Coronary artery (tissue), 2 donors: Measurements from ENCODE around the gene DEFB132.

Experiments
- DNase-seq: peaks from one replicate; pipeline ENCODE4 v3.0.0-alpha.2; 2017; ENCODE audit warnings: low spot score
- H3K27ac ChIP-seq, 2 donors: fragments of 200-600 bp; sonication (generic); one replicate each; pipeline ENCODE4 v1.5.1; 2016 to 2019
- H3K4me3 ChIP-seq: fragments of 200-600 bp; sonication (generic); 2 replicates; pipeline ENCODE4 v1.5.1; 2016; ENCODE audit warnings: mild to moderate bottlenecking, moderate library complexity
- CTCF ChIP-seq: fragments of 200-600 bp; sonication (generic); IDR thresholded peaks from one replicate; pipeline ENCODE4 v1.5.1; 2019; ENCODE audit warnings: antibody characterized with exemption

The DEFB132 gene

GRCh38 chr20:273884-274283 lies 16.4 kb downstream of the DEFB132 start:
- no peak overlapping the region for H3K27ac ChIP-seq
- no peak overlapping the region for H3K4me3 ChIP-seq
- TF ChIP-seq CTCF, result no peak
- no peak for DNase-seq

GRCh38 chr20:275791-276190 lies 18.3 kb downstream of the DEFB132 start:
- no peak overlapping the region for H3K27ac ChIP-seq
- no peak overlapping the region for H3K4me3 ChIP-seq
- TF ChIP-seq CTCF, result no peak
- no peak for DNase-seq

- TF ChIP-seq CTCF, result no peak
Measured at GRCh38 chr20:276620-277495, 19.3 kb downstream of the DEFB132 start.

GRCh38 chr20:277496-277781 lies 19.9 kb downstream of the DEFB132 start:
- TF ChIP-seq CTCF, result no peak
- DNase-seq, result no peak
- Histone ChIP-seq H3K27ac (no peak overlapping the region), H3K4me3 (no peak overlapping the region)

More at GRCh38 chr20:276620-277495, 19.3 kb downstream of the DEFB132 start:
- H3K4me3 ChIP-seq, result no peak overlapping the region
- H3K27ac ChIP-seq, result no peak overlapping the region
- DNase-seq, result no peak

GRCh38 chr20:278181-278580 lies 20.7 kb downstream of the DEFB132 start:
- Histone ChIP-seq H3K27ac (no peak overlapping the region), H3K4me3 (no peak overlapping the region)
- no peak for TF ChIP-seq CTCF
- no peak for DNase-seq

- no peak for DNase-seq
- peak overlapping the region; percentile 58 for H3K4me3 ChIP-seq
- TF ChIP-seq CTCF, result no peak
- peak overlapping the region in 1 of 2 donors; percentile 51 for H3K27ac ChIP-seq
Measured at GRCh38 chr20:278607-279571, 21.4 kb downstream of the DEFB132 start.
